T-helper 2 cell treated with Interferon-gamma antibody and Interleukin-4, amounts not matched to agents 100 ng/mL and 5 ng/mL, for 36 hours (primary cell): Measurements from ENCODE around the gene TRPV6. TPM values are rescaled to one million over a fixed set of nuclear protein-coding genes. Genes with fewer than 3 reads are reported as not detected.

Experiments used
- intact Hi-C: fragments of 100-400 bp; cut with micrococcal nuclease; formaldehyde crosslinking; loops from one replicate; pipeline ENCODE4 v1.15.1; 2023
- total RNA-seq: library from RNA; stranded (reverse); gene quantifications from 2 replicates; pipeline ENCODE4 v1.2.3, GENCODE V29; 2022

The TRPV6 gene
- total RNA-seq, 1 donor from 2014 or later, result not detected

GRCh38 chr7:142855114-142855743, 30.3 kb downstream of the TRPV6 start:
- intact Hi-C loops, result loop anchor here (2.0 to 10.0 kb wide), 3 partner anchors 46 to 360 kb away; no protein-coding TSS in a partner anchor

- intact Hi-C loops, result loop anchor here (1.0 to 10.0 kb wide), 6 partner anchors 46 to 360 kb away; no protein-coding TSS in a partner anchor
Observed at GRCh38 chr7:142854372-142855113, 31.0 kb downstream of the TRPV6 start, which contains the start of gene EPHB6. Gene EPHB6 (plus strand): TSS chr7:142855076. CDS start chr7:142863228, 8,152 bp downstream.

- intact Hi-C loops, result loop anchor here (1.0 to 10.0 kb wide), 6 partner anchors 45 to 361 kb away; no protein-coding TSS in a partner anchor
Observed at GRCh38 chr7:142853739-142854371, 31.7 kb downstream of the TRPV6 start.

- intact Hi-C loops, result loop anchor here (5.0 to 10.0 kb wide), 2 partner anchors 245 to 363 kb away; no protein-coding TSS in a partner anchor
Observed at GRCh38 chr7:142851919-142852318, 33.6 kb downstream of the TRPV6 start.

GRCh38 chr7:142851269-142851668, 34.3 kb downstream of the TRPV6 start:
- intact Hi-C loops, result loop anchor here (5.0 to 10.0 kb wide), 2 partner anchors 244 to 364 kb away; no protein-coding TSS in a partner anchor

- intact Hi-C loops, result no loop called here
Observed at GRCh38 chr7:142847353-142847752, 38.2 kb downstream of the TRPV6 start.

GRCh38 chr7:142842251-142842766, 43.2 kb downstream of the TRPV6 start:
- intact Hi-C loops, result no loop called here

- intact Hi-C loops, result no loop called here
Observed at GRCh38 chr7:142838461-142839213, 46.9 kb downstream of the TRPV6 start.

- intact Hi-C loops, result no loop called here
Observed at GRCh38 chr7:142836426-142836825, 49.1 kb downstream of the TRPV6 start.

- intact Hi-C loops, result no loop called here
Observed at GRCh38 chr7:142835487-142835886, 50.1 kb downstream of the TRPV6 start.

- intact Hi-C loops, result no loop called here
Observed at GRCh38 chr7:142833174-142834048, 52.1 kb downstream of the TRPV6 start.

GRCh38 chr7:142832417-142832816, 53.1 kb downstream of the TRPV6 start:
- intact Hi-C loops, result no loop called here

GRCh38 chr7:142827951-142828500, 57.5 kb downstream of the TRPV6 start:
- intact Hi-C loops, result no loop called here

GRCh38 chr7:142822714-142823113, 62.8 kb downstream of the TRPV6 start:
- intact Hi-C loops, result no loop called here

Other genes with a start within 250 kb of the TRPV6 start
- not detected in 2 replicates for gene PRSS1, start 136.3 kb downstream of the TRPV6 start, total RNA-seq
- gene PRSS2, start 114.8 kb downstream of the TRPV6 start, total RNA-seq, result not detected in 2 replicates
- 4.4 and 5.9 TPM in 2 replicates for gene EPHB6, start 30.7 kb downstream of the TRPV6 start, total RNA-seq
- gene TRPV5, start 48.0 kb upstream of the TRPV6 start, total RNA-seq, result not detected in 2 replicates
- gene LLCFC1, start 53.7 kb upstream of the TRPV6 start, total RNA-seq, result not detected in 2 replicates
- gene KEL, start 76.6 kb upstream of the TRPV6 start, total RNA-seq, result 0.32 and 0.57 TPM in 2 replicates
- not detected in 2 replicates for gene OR9A2, start 141.4 kb upstream of the TRPV6 start, total RNA-seq
- not detected in 2 replicates for gene OR6V1, start 166.6 kb upstream of the TRPV6 start, total RNA-seq
- not detected in 2 replicates for gene PIP, start 246.3 kb upstream of the TRPV6 start, total RNA-seq